Panc1 (cell line): ENCODE data around the gene ZER1. TPM values are rescaled to one million over a fixed set of nuclear protein-coding genes. Genes with fewer than 3 reads are reported as not detected.

Experiments
- ATAC-seq: fragments of 200-7000 bp; cut with Tn5 transposase; 2 replicates; pipeline ENCODE4 v1.9.1; 2020; ENCODE audit warnings: mild to moderate bottlenecking, moderate library complexity
- BruUV-seq: library from RNA; stranded (reverse); fragments of 400-500 nt; replicated peaks from 2 replicates; lab custom pipeline; 2021; lab: Mats Ljungman, UMichigan
- CTCF ChIA-PET: fragments of 300-600 bp; sonication (Branson Sonifier 250); formaldehyde crosslinking; loops from one replicate; lab custom pipeline; 2022; ENCODE audit warnings: antibody characterized with exemption; lab: Charles Lee
- POLR2A ChIA-PET: fragments of 300-600 bp; sonication (Branson Sonifier 250); formaldehyde crosslinking; loops from one replicate; lab custom pipeline; 2022; ENCODE audit warnings: antibody characterized with exemption; lab: Charles Lee
- DNase-seq: peaks from one replicate; pipeline ENCODE4 v3.0.0-alpha.2; 2010; ENCODE audit warnings: low read depth, low spot score
- H3K27ac ChIP-seq: 2 replicates; pipeline ENCODE4 v1.5.1; 2011; ENCODE audit warnings: mild to moderate bottlenecking, low read length, inconsistent platforms
- H3K27me3 ChIP-seq: fragments of 200-500 bp; sonication (Bioruptor generic); 2 replicates; pipeline ENCODE4 v1.6.0; 2014; ENCODE audit warnings: low read length, inconsistent platforms; ENCODE audit not compliant: control insufficient read depth, insufficient read depth
- H3K36me3 ChIP-seq: fragments of 200-500 bp; sonication (Bioruptor generic); 2 replicates; pipeline ENCODE4 v1.5.1; 2014; ENCODE audit warnings: inconsistent platforms, mild to moderate bottlenecking, low read length, moderate library complexity; ENCODE audit not compliant: control insufficient read depth, insufficient read depth
- H3K4me1 ChIP-seq: 2 replicates; pipeline ENCODE4 v1.5.1; 2011; ENCODE audit warnings: inconsistent platforms, mild to moderate bottlenecking, low read length, moderate library complexity; ENCODE audit not compliant: control insufficient read depth, insufficient read depth
- H3K4me3 ChIP-seq, 2 experiments: 2 replicates each; pipeline ENCODE4 v1.5.1; 2011 to 2012; ENCODE audit warnings: low read depth in 2 of 2, low read length in 2 of 2, mild to moderate bottlenecking in 2 of 2, inconsistent platforms in 1 of 2, moderate library complexity in 1 of 2
- H3K9me3 ChIP-seq: fragments of 200-500 bp; sonication (Bioruptor generic); 2 replicates; pipeline ENCODE4 v1.5.1; 2014; ENCODE audit warnings: low read depth, mild to moderate bottlenecking, inconsistent platforms, low read length, moderate library complexity; ENCODE audit not compliant: control insufficient read depth, insufficient read depth
- POLR2AphosphoS5 ChIP-seq: IDR thresholded peaks from 2 replicates; pipeline ENCODE4 v1.6.1; 2012; ENCODE audit warnings: mild to moderate bottlenecking, low read depth, low read length, moderate library complexity
- SIN3A ChIP-seq: IDR thresholded peaks from 2 replicates; pipeline ENCODE4 v1.6.1; 2012; ENCODE audit warnings: low read depth, mild to moderate bottlenecking, low read length, moderate library complexity, borderline replicate concordance; ENCODE audit not compliant: insufficient read depth
- TCF7L2 ChIP-seq: IDR thresholded peaks from 2 replicates; pipeline ENCODE4 v1.6.1; 2011; ENCODE audit warnings: mild to moderate bottlenecking, low read depth, low read length, inconsistent platforms
- in situ Hi-C: cut with HindIII; loops from 2 replicates; pipeline ENCODE4 v1.10.0; 2016; ENCODE audit warnings: low sequenced_read_pairs, low pct_unique_long_range_greater_than_20kb
- intact Hi-C: fragments of 100-400 bp; cut with micrococcal nuclease; formaldehyde crosslinking; loops from one replicate; pipeline ENCODE4 v1.10.0; 2022; ENCODE audit not compliant: unreplicated experiment
- total RNA-seq: library from RNA; stranded (reverse); gene quantifications from one replicate; pipeline ENCODE4 v1.2.1, GENCODE V29; 2021; ENCODE audit not compliant: unreplicated experiment
- TF ChIP-seq, protein P1 (sequence below), 2 experiments: IDR thresholded peaks; 2 replicates each; pipeline ENCODE4 v1.6.1; 2011 to 2012; ENCODE audit warnings: low read depth in 2 of 2, control low read depth in 1 of 2, low read length in 1 of 2, mild to moderate bottlenecking in 1 of 2, moderate library complexity in 1 of 2; ENCODE audit not compliant: insufficient read depth in 1 of 2
- TF ChIP-seq, protein P2 (sequence below): fragments of 450-650 bp; IDR thresholded peaks from 2 replicates; pipeline ENCODE4 v1.5.1; 2017; ENCODE audit warnings: mild to moderate bottlenecking

ZER1 gene
- total RNA-seq, 1 experiment from 2014 or later: 16.2 TPM

DNA sequence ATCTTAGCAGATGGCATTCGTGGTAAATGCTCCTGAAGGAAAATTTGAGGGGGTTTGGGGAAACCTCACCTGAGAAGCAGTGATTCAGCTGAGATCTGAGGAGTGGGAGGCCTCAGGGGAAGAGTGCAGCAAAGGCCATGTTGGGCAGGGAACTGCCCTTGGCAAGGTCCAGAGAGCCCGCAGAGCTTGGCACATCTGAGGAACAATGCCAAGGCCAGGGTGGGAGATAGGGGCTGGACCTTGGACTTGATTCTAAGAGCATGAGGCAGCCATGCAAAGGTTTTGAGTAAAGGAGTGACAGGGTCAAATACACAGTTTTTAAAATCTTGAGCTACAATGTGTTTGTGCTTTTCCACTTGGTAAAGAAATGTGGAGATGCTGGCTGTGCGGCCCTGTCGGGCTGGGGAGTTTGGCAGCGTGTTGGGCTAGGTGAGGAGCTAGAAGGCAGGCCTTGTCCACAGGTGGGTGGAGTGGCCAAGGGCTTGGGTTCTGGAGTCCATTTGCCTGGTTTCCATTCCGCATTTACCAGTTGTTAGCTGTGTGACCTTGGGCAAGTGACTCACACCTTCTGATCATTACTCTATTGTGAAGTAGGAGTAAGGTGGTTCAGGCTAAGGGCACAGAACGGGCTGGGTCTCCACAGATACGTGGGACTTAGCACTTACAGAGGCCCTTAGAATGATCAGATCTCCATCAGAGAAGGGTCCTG is 21.4 kb upstream of the ZER1 start:
- ChIA-PET POLR2A (no interaction called here), CTCF (interaction anchor here (0.6 kb wide), 1 partner anchor 70 kb away, joined by 4 read pairs; no protein-coding TSS in a partner anchor)
- TF ChIP-seq, protein P1, sequence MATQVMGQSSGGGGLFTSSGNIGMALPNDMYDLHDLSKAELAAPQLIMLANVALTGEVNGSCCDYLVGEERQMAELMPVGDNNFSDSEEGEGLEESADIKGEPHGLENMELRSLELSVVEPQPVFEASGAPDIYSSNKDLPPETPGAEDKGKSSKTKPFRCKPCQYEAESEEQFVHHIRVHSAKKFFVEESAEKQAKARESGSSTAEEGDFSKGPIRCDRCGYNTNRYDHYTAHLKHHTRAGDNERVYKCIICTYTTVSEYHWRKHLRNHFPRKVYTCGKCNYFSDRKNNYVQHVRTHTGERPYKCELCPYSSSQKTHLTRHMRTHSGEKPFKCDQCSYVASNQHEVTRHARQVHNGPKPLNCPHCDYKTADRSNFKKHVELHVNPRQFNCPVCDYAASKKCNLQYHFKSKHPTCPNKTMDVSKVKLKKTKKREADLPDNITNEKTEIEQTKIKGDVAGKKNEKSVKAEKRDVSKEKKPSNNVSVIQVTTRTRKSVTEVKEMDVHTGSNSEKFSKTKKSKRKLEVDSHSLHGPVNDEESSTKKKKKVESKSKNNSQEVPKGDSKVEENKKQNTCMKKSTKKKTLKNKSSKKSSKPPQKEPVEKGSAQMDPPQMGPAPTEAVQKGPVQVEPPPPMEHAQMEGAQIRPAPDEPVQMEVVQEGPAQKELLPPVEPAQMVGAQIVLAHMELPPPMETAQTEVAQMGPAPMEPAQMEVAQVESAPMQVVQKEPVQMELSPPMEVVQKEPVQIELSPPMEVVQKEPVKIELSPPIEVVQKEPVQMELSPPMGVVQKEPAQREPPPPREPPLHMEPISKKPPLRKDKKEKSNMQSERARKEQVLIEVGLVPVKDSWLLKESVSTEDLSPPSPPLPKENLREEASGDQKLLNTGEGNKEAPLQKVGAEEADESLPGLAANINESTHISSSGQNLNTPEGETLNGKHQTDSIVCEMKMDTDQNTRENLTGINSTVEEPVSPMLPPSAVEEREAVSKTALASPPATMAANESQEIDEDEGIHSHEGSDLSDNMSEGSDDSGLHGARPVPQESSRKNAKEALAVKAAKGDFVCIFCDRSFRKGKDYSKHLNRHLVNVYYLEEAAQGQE (IDR thresholded peaks at IDR 0.05; ENCODE audit: insufficient read depth in 1 of 2, low read depth in 2 of 2, low read length in 1 of 2): no peak
- TF ChIP-seq SIN3A: no peak

DNA sequence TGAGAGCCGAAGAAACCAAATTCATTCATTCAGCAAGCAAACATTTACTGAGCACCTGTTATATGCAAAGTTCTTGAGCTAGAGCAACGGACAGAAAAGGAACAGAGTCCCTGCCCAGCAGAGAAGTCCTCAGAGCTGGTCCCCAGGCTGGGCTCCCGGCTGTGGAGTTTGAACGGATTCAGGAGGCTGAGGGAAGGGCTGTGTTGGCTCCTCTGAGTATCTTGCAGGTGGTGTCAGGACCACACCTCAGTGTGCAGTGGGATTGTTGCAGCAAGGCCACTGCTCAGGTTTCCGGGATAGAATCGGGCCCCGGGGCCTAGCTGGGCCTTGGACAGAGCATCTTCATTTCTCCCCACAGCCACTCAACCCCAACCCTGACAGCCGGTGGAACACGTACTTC is 20.4 kb upstream of the ZER1 start:
- H3K36me3 ChIP-seq: no peaks in the 10 kb centered on the region; the same call in 1 of the 2 replicates
- H3K27ac ChIP-seq: no peak overlapping the region
- intact Hi-C loops: no loop called here
- no peak for DNase-seq
- no peak for ATAC-seq
- TF ChIP-seq SIN3A (no peak), TCF7L2 (no peak), POLR2AphosphoS5 (no peak)
- TF ChIP-seq, protein P1 (IDR thresholded peaks at IDR 0.05; ENCODE audit: insufficient read depth in 1 of 2, low read depth in 2 of 2, low read length in 1 of 2): no peak
- TF ChIP-seq, protein P2, sequence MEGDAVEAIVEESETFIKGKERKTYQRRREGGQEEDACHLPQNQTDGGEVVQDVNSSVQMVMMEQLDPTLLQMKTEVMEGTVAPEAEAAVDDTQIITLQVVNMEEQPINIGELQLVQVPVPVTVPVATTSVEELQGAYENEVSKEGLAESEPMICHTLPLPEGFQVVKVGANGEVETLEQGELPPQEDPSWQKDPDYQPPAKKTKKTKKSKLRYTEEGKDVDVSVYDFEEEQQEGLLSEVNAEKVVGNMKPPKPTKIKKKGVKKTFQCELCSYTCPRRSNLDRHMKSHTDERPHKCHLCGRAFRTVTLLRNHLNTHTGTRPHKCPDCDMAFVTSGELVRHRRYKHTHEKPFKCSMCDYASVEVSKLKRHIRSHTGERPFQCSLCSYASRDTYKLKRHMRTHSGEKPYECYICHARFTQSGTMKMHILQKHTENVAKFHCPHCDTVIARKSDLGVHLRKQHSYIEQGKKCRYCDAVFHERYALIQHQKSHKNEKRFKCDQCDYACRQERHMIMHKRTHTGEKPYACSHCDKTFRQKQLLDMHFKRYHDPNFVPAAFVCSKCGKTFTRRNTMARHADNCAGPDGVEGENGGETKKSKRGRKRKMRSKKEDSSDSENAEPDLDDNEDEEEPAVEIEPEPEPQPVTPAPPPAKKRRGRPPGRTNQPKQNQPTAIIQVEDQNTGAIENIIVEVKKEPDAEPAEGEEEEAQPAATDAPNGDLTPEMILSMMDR: no peak
- in situ Hi-C loops: no loop called here
- no peak overlapping the region for H3K4me3 ChIP-seq
- no peaks in the 10 kb centered on the region for H3K9me3 ChIP-seq
- no TSS peak for BruUV-seq
- POLR2A ChIA-PET: no interaction called here
- peaks cover 10% of the 10 kb centered on the region for H3K4me1 ChIP-seq
- CTCF ChIA-PET: interaction anchor here (0.6 kb wide), 1 partner anchor 73 kb away, joined by 3 read pairs; no protein-coding TSS in a partner anchor
- no peaks in the 10 kb centered on the region for H3K27me3 ChIP-seq

More for the DNA sequence above, 21.4 kb upstream of the ZER1 start:
- no peak overlapping the region for H3K4me3 ChIP-seq
- no peaks in the 10 kb centered on the region for H3K27me3 ChIP-seq
- intact Hi-C loops: no loop called here
- no peak overlapping the region for H3K27ac ChIP-seq
- in situ Hi-C loops: no loop called here
- no peaks in the 10 kb centered on the region; the same call in 1 of the 2 replicates for H3K36me3 ChIP-seq
- H3K9me3 ChIP-seq: no peaks in the 10 kb centered on the region
- H3K4me1 ChIP-seq: peaks cover 4% of the 10 kb centered on the region
- ATAC-seq (no peak), DNase-seq (no peak)
- no TSS peak for BruUV-seq
